MM.1S (cell line): ENCODE data around the gene VAV2.

Source experiments
- DNase-seq: peaks from one replicate; pipeline ENCODE4 v3.0.0-alpha.2; 2015
- H2AFZ ChIP-seq: fragments of 300-600 bp; sonication (generic); 2 replicates; pipeline ENCODE4 v1.6.0; 2016; ENCODE audit warnings: antibody characterized with exemption, low read length
- H3F3A ChIP-seq: fragments of 300-600 bp; sonication (generic); 2 replicates; pipeline ENCODE4 v1.6.1; 2016; ENCODE audit warnings: mild to moderate bottlenecking, antibody characterized with exemption, low read length, moderate library complexity, mixed read lengths; ENCODE audit not compliant: insufficient read depth
- H3K27ac ChIP-seq: fragments of 300-600 bp; sonication (generic); 2 replicates; pipeline ENCODE4 v1.5.1; 2016; ENCODE audit warnings: mild to moderate bottlenecking, low read length
- H3K27me3 ChIP-seq: fragments of 300-600 bp; sonication (generic); replicated peaks from 2 replicates; pipeline ENCODE4 v1.6.0; 2016; ENCODE audit warnings: low read length; ENCODE audit not compliant: insufficient read depth
- H3K36me3 ChIP-seq: fragments of 300-600 bp; sonication (generic); replicated peaks from 2 replicates; pipeline ENCODE4 v1.6.1; 2016; ENCODE audit warnings: mild to moderate bottlenecking, low read length, mixed read lengths; ENCODE audit not compliant: insufficient read depth
- H3K4me1 ChIP-seq: fragments of 300-600 bp; sonication (generic); 2 replicates; pipeline ENCODE4 v1.6.1; 2016; ENCODE audit warnings: low read length, mixed read lengths
- H3K4me2 ChIP-seq: fragments of 300-600 bp; sonication (generic); 2 replicates; pipeline ENCODE4 v1.6.0; 2016; ENCODE audit warnings: low read depth, low read length
- H3K4me3 ChIP-seq: fragments of 300-600 bp; sonication (generic); 2 replicates; pipeline ENCODE4 v1.5.1; 2016; ENCODE audit warnings: low read length, mixed read lengths
- H3K79me2 ChIP-seq: fragments of 300-600 bp; sonication (generic); 2 replicates; pipeline ENCODE4 v1.6.1; 2016; ENCODE audit warnings: mixed run types, low read length, mixed read lengths
- H3K9ac ChIP-seq: fragments of 300-600 bp; sonication (generic); 2 replicates; pipeline ENCODE4 v1.6.1; 2016; ENCODE audit warnings: low read length, mixed read lengths
- H3K9me2 ChIP-seq: fragments of 300-600 bp; sonication (generic); replicated peaks from 2 replicates; pipeline ENCODE4 v1.6.1; 2016; ENCODE audit warnings: mild to moderate bottlenecking, low read length, mixed read lengths; ENCODE audit not compliant: insufficient read depth
- H3K9me3 ChIP-seq: fragments of 300-600 bp; sonication (generic); replicated peaks from 2 replicates; pipeline ENCODE4 v1.6.1; 2016; ENCODE audit warnings: mild to moderate bottlenecking, low read length, mixed read lengths; ENCODE audit not compliant: insufficient read depth
- H4K20me1 ChIP-seq: fragments of 300-600 bp; sonication (generic); 2 replicates; pipeline ENCODE4 v1.6.1; 2016; ENCODE audit warnings: mild to moderate bottlenecking, low read length, moderate library complexity, mixed read lengths; ENCODE audit not compliant: insufficient read depth
- EZH2 ChIP-seq: fragments of 300-600 bp; sonication (generic); optimal IDR thresholded peaks from 2 replicates; pipeline ENCODE3; 2017; ENCODE audit warnings: low read depth, mild to moderate bottlenecking, antibody characterized with exemption, low read length, mixed read lengths
- EZH2phosphoT487 ChIP-seq: fragments of 300-600 bp; sonication (generic); IDR thresholded peaks from 2 replicates; pipeline ENCODE4 v1.6.1; 2018; ENCODE audit warnings: antibody characterized with exemption, low read length
- TF ChIP-seq, protein P1 (sequence below): fragments of 300-600 bp; sonication (generic); IDR thresholded peaks from 2 replicates; pipeline ENCODE4 v1.5.1; 2016; ENCODE audit warnings: antibody characterized with exemption, low read length, mixed read lengths

Gene VAV2

DNA sequence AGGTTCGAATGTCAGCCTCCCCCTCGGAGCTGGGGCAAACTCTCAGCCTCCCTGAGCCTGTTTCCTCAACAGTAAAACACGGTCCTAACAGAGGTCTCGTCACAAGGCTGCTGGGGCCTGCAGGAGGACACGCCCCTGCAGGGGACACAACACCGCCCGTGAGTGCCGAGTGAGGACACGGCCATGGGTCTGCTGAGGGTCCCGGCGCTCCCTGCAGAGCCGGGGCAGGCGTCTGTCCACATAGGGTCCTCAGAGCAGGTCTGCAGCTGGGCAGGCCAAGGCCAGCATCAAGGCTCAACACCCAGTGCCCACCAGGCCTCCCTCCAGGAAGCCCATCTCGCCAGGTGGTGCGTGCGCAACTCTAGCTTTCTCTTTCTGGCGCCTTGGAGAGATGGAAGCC, 125.2 kb downstream of the VAV2 start:
- Histone ChIP-seq H3F3A (no peaks in the 10 kb centered on the region), H4K20me1 (no peaks in the 10 kb centered on the region), H3K9ac (no peak overlapping the region), H3K4me2 (no peak overlapping the region), H3K79me2 (no peaks in the 10 kb centered on the region), H2AFZ (no peak overlapping the region), H3K27me3 (peaks cover 24% of the 10 kb centered on the region), H3K4me3 (no peak overlapping the region), H3K9me2 (no peaks in the 10 kb centered on the region), H3K9me3 (no peaks in the 10 kb centered on the region), H3K36me3 (no peaks in the 10 kb centered on the region), H3K4me1 (no peaks in the 10 kb centered on the region), H3K27ac (no peak overlapping the region)
- TF ChIP-seq, protein P1, sequence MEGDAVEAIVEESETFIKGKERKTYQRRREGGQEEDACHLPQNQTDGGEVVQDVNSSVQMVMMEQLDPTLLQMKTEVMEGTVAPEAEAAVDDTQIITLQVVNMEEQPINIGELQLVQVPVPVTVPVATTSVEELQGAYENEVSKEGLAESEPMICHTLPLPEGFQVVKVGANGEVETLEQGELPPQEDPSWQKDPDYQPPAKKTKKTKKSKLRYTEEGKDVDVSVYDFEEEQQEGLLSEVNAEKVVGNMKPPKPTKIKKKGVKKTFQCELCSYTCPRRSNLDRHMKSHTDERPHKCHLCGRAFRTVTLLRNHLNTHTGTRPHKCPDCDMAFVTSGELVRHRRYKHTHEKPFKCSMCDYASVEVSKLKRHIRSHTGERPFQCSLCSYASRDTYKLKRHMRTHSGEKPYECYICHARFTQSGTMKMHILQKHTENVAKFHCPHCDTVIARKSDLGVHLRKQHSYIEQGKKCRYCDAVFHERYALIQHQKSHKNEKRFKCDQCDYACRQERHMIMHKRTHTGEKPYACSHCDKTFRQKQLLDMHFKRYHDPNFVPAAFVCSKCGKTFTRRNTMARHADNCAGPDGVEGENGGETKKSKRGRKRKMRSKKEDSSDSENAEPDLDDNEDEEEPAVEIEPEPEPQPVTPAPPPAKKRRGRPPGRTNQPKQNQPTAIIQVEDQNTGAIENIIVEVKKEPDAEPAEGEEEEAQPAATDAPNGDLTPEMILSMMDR, result no peak
- TF ChIP-seq EZH2, result no peak
- no peak for TF ChIP-seq EZH2phosphoT487
- no peak for DNase-seq

GRCh38 chr9:133864011-133864410, 128.1 kb downstream of the VAV2 start:
- H3K27me3 ChIP-seq, result peaks cover 14% of the 10 kb centered on the region; the same call in 1 of the 2 replicates
- no peak overlapping the region for H3K9ac ChIP-seq
- no peak overlapping the region for H2AFZ ChIP-seq
- H3F3A ChIP-seq, result no peaks in the 10 kb centered on the region
- H3K79me2 ChIP-seq, result no peaks in the 10 kb centered on the region
- TF ChIP-seq EZH2phosphoT487 (no peak), EZH2 (no peak)
- TF ChIP-seq, protein P1, result no peak
- no peaks in the 10 kb centered on the region for H4K20me1 ChIP-seq
- H3K4me1 ChIP-seq, result no peaks in the 10 kb centered on the region
- no peak overlapping the region for H3K4me3 ChIP-seq
- no peak for DNase-seq
- no peaks in the 10 kb centered on the region for H3K9me2 ChIP-seq
- H3K27ac ChIP-seq, result no peak overlapping the region
- H3K4me2 ChIP-seq, result no peak overlapping the region
- no peaks in the 10 kb centered on the region for H3K36me3 ChIP-seq
- no peaks in the 10 kb centered on the region for H3K9me3 ChIP-seq

- no peaks in the 10 kb centered on the region for H3F3A ChIP-seq
- peaks cover 16% of the 10 kb centered on the region for H3K27me3 ChIP-seq
- no peaks in the 10 kb centered on the region for H3K9me3 ChIP-seq
- no peak overlapping the region for H3K27ac ChIP-seq
- H4K20me1 ChIP-seq, result no peaks in the 10 kb centered on the region
- H3K9me2 ChIP-seq, result no peaks in the 10 kb centered on the region
- no peak for TF ChIP-seq EZH2
- TF ChIP-seq, protein P1, result no peak
- TF ChIP-seq EZH2phosphoT487, result no peak
- H3K4me1 ChIP-seq, result no peaks in the 10 kb centered on the region
- DNase-seq, result no peak
- H3K9ac ChIP-seq, result no peak overlapping the region
- H3K36me3 ChIP-seq, result no peaks in the 10 kb centered on the region
- H3K4me2 ChIP-seq, result no peak overlapping the region
- H2AFZ ChIP-seq, result no peak overlapping the region
- no peak overlapping the region for H3K4me3 ChIP-seq
- no peaks in the 10 kb centered on the region for H3K79me2 ChIP-seq
Observed at GRCh38 chr9:133863257-133863592, 128.9 kb downstream of the VAV2 start.
